GM08714 (cell line): ENCODE data around the gene PTPRN2.

Experiments used
- H3K4me3 ChIP-seq: fragments of 200-500 bp; sonication (Bioruptor generic); 2 replicates; pipeline ENCODE4 v1.5.1; 2014; ENCODE audit warnings: mild to moderate bottlenecking, low read length, inconsistent platforms
- ZNF274 ChIP-seq: IDR thresholded peaks from 2 replicates; pipeline ENCODE4 v1.6.1; 2012; ENCODE audit warnings: mild to moderate bottlenecking, low read depth, low read length

Gene PTPRN2

GRCh38 chr7:158396982-158397862 is 190.4 kb downstream of the PTPRN2 start:
- no peak for TF ChIP-seq ZNF274
- H3K4me3 ChIP-seq = no peak overlapping the region

DNA sequence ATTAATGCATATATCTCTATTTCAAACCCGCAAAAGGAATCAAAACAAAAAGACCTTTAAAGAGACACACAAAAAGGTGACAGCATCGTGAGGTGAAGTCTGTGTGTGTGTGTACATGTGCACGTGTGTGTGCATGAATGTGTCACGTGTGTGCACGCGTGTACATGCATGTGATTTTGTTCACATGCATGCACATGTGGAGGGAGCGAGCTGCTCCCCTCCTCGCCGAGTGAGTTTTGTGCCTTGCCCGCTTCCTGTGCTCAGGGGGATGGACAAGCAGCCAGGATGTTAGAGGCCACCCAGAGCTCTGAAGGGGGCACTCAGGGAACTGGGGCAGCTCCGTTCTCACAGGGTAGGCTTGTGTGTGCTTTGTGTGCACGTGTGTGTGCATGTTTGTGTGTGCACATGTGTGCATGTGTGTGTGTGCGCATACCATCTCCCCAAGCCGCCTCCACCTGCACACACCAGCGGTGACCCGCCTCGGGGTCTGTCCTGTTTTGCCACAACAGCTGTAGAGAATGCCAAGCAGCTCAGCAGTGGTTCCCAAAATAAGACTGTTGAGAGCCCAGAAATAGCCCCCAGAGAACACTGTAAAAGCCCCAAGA is 191.2 kb downstream of the PTPRN2 start:
- H3K4me3 ChIP-seq = no peak overlapping the region

DNA sequence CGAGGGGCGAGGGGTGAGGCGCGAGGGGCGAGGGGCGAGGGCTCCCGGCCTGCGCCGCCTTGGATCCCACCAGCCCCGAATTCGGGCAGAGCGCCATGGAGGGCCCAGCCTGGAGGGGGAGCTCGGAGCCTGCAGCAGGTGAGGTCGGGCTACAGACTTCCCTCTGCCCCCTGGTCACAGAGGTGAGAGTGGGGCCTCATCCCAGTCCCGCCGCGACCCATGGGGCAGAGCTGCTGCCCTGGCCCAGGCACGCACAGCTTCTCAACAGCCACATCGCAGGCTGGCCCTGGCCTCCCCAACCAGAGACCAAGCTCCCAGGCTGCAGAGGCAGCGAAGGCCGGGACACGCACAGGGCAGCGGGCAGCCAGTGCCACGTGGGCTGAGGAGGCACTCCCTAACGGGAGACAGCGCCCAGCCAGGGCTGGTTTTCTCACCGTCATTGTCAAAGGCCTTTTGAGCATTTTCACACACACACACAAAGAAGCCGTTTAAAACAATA is 191.8 kb downstream of the PTPRN2 start:
- no peak for TF ChIP-seq ZNF274
- H3K4me3 ChIP-seq = no peak overlapping the region

More for the DNA sequence above, 191.2 kb downstream of the PTPRN2 start:
- no peak for TF ChIP-seq ZNF274

DNA sequence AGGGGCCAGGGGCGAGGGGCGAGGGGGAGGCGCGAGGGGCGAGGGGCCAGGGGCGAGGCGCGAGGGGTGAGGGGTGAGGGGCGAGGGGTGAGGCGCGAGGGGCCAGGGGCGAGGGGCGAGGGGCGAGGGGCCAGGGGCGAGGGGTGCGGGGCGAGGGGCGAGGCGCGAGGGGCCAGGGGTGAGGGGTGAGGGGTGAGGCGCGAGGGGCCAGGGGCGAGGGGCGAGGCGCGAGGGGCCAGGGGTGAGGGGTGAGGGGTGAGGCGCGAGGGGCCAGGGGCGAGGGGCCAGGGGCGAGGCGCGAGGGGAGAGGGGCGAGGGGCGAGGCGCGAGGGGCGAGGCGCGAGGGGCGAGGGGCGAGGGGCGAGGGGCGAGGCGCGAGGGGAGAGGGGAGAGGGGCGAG is 192.3 kb downstream of the PTPRN2 start:
- TF ChIP-seq ZNF274 = no peak
- no peak overlapping the region for H3K4me3 ChIP-seq

DNA sequence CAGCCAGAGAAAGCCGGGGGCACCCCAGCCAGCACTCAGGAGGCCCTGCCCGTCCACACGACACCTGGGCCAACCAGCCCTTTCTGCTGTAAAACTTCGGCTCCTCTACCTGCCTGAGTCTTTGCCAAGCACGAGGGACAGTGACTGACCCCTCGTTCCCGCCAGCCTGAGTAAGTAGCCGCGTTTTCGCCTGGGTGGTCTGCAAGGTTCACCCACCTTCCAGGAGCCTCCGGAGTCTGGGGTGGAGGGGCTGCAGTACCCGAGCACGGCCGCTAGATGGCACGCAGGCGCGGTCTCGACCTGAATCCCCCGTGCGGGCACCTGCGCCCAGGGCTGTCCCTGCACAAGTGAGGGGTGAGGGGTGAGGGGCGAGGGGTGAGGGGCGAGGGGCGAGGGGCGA is 192.7 kb downstream of the PTPRN2 start:
- no peak overlapping the region for H3K4me3 ChIP-seq
- no peak for TF ChIP-seq ZNF274

- no peak for TF ChIP-seq ZNF274
- H3K4me3 ChIP-seq = no peak overlapping the region
Observed at GRCh38 chr7:158393926-158394625, 193.5 kb downstream of the PTPRN2 start.

DNA sequence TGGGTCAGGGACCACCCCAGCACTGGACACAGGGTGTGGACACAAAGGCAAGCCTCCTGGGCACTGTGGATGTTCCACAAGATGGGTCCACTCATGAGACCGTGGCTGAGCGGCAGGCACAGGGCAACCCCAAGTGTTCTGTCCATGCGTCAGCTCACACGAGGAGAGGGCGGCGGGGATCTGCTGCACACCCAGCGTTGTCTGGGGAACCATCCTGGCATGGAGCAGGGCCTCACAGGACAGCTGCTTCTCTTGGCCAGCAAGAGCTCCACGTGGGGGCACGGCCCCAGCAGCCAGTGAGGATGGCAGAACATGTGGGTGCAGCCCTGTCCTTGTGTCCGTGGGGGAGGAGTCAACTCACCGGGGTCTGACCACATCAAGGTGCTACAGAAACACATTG is 195.4 kb downstream of the PTPRN2 start:
- no peak for TF ChIP-seq ZNF274
- H3K4me3 ChIP-seq = no peak overlapping the region

GRCh38 chr7:158391541-158391940 is 196.1 kb downstream of the PTPRN2 start:
- TF ChIP-seq ZNF274 = no peak
- no peak overlapping the region for H3K4me3 ChIP-seq

DNA sequence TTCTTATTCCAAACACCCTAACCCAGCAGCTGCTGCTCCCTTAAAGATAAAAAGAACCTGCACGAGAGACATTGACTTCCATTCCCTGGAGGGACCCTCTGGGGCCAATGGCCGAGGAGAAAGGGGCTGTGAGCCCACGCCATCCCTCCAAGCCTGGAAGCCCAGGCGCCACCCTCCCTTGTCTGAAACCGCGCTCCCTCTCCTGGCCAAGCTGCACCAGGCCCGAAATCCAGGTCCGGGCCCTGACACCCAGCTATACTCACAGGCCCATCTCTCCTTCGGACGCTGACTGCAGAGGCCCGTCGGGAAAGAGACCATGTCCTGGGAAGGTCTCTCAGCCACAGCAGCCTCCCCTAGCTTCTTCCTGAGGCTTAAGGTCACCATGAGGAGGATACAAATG is 196.5 kb downstream of the PTPRN2 start:
- no peak for TF ChIP-seq ZNF274
- H3K4me3 ChIP-seq = no peak overlapping the region

- no peak for TF ChIP-seq ZNF274
- H3K4me3 ChIP-seq = no peak overlapping the region
Observed at GRCh38 chr7:158390460-158390859, 197.2 kb downstream of the PTPRN2 start.

DNA sequence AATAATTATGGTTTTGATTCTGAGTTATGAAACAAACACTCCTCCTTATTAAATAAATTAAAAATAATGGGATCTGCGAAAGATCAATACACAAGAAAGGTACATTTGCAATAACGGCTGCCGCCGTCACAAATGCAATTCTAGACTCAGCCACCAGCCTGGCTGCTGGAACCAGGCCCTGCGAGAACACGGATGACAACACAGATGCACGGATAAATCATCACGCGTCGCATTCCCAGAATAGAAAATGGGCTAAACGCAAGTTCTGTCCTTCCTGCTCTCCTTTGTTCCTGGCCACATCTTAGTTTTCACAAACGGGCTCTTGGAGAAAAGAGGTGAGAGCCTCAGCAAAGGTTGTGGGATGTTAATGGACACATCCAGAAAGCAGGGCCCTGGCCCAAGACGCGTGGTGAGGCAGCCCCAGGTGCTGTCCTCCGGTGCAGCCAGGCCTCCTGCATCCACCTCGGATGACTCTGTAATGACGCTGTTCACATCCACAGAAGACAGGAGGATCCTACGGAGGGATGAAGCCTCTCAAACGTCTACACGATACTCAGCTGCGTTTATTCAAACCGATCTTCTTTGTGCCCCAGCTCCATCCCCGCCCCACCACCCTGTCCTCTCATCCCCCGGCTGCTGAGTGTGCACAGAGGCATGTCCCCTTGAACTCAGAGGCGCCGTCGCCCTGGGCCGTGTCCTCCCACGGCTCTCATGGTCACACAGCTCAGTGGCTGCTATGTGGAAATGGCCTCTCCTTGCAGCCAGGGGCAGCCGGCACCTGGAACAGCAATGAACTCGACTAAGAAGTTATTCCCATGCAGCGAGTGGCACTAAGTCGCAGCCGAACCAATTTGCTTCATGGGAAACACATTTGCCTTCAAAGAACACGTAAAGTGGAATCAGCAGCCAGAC is 197.9 kb downstream of the PTPRN2 start:
- no peak overlapping the region for H3K4me3 ChIP-seq
- TF ChIP-seq ZNF274 = no peak

GRCh38 chr7:158388928-158389327 is 198.7 kb downstream of the PTPRN2 start:
- no peak for TF ChIP-seq ZNF274
- H3K4me3 ChIP-seq = no peak overlapping the region

- no peak for TF ChIP-seq ZNF274
- H3K4me3 ChIP-seq = no peak overlapping the region
Observed at GRCh38 chr7:158388072-158388471, 199.6 kb downstream of the PTPRN2 start.

GRCh38 chr7:158387546-158387891 is 200.1 kb downstream of the PTPRN2 start:
- no peak overlapping the region for H3K4me3 ChIP-seq
- no peak for TF ChIP-seq ZNF274
